NK-92 (cell line): Measurements from ENCODE around the gene SERPINA4.

Experiments used
- DNase-seq: peaks from one replicate; lab custom pipeline; 2025; ENCODE audit not compliant: unreplicated experiment; lab: John Stamatoyannopoulos, UW

SERPINA4 gene

GRCh38 chr14:94613720-94614644 is 52.7 kb downstream of the SERPINA4 start:
- DNase-seq: no peak

- no peak for DNase-seq
Observed at GRCh38 chr14:94614802-94615201, 53.6 kb downstream of the SERPINA4 start.

GRCh38 chr14:94615254-94615653 is 54.0 kb downstream of the SERPINA4 start:
- DNase-seq: no peak

GRCh38 chr14:94615823-94616570 is 54.8 kb downstream of the SERPINA4 start:
- DNase-seq: no peak

GRCh38 chr14:94617366-94617941 is 56.2 kb downstream of the SERPINA4 start:
- no peak for DNase-seq

GRCh38 chr14:94617988-94618822 is 57.0 kb downstream of the SERPINA4 start:
- DNase-seq: no peak

- DNase-seq: no peak
Observed at GRCh38 chr14:94619297-94619696, 58.1 kb downstream of the SERPINA4 start.
